Measurements from ENCODE around the gene SLC6A4. TPM values are rescaled to one million over a fixed set of nuclear protein-coding genes. Genes with fewer than 3 reads are reported as not detected.

Gene SLC6A4
- total RNA-seq, 1 experiment from 2014 or later: 0.02 TPM

DNA sequence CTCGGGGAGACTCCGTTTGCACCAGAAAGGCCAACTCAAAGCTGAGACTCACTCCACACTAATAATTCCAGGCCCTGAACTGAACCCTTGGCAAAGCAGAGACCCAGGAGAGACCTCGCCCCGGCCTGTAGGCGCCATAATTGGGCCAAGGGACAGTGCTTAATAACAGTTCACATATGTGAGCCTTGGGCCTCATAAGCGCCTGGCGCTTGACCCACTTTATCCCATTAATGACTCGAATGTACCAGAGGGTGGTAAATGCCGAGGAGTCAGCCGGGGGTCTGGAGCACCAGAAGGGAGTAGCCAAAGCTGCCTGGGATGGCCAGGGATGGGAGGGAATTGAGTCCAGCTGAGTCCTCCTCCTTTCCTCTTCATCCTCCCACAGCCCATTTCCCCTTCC, 24.6 kb downstream of the SLC6A4 start:
- H3K9ac ChIP-seq (ENCODE audit: extremely low read depth, insufficient read length, low read length): no peak overlapping the region
- H3K4ac ChIP-seq (ENCODE audit: low read depth, low read length): no peak overlapping the region
- H3K4me1 Mint-ChIP-seq: peaks cover 0 to 2% of the 10 kb centered on the region in 2 experiments; a peak in 1 of 4 replicates
- no peaks in the 10 kb centered on the region for H3K23me2 ChIP-seq (ENCODE audit: insufficient read length, low read depth, low read length, poor library complexity, severe bottlenecking)
- no peak overlapping the region for H3K4me2 ChIP-seq (ENCODE audit: insufficient read depth, insufficient read length, low read length)
- H2BK15ac ChIP-seq (ENCODE audit: low read depth, low read length): no peak overlapping the region
- no peak overlapping the region for H3K56ac ChIP-seq (ENCODE audit: insufficient read length, low read depth, low read length)
- no peaks in the 10 kb centered on the region for H3K4me1 ChIP-seq (ENCODE audit: insufficient read depth, low read length)
- H3K79me1 ChIP-seq (ENCODE audit: insufficient read depth, low read depth, low read length, poor library complexity, severe bottlenecking): no peaks in the 10 kb centered on the region
- H4K5ac ChIP-seq (ENCODE audit: insufficient read length, low read depth, low read length): no peak overlapping the region
- no peak overlapping the region for H3K27ac ChIP-seq (ENCODE audit: insufficient read length, low read depth, low read length)
- no peak overlapping the region for H2BK5ac ChIP-seq (ENCODE audit: insufficient read length, low read length)
- no peaks in the 10 kb centered on the region for H3K9me3 ChIP-seq (ENCODE audit: control insufficient read depth, low read depth, low read length)
- DNase-seq: peak; percentile 24
- H4K91ac ChIP-seq (ENCODE audit: insufficient read length, low read depth, low read length): no peak overlapping the region
- H3K23ac ChIP-seq (ENCODE audit: insufficient read length, low read depth, low read length): no peak overlapping the region
- H2AK5ac ChIP-seq (ENCODE audit: insufficient read length, low read length): no peak overlapping the region
- H3K27me3 ChIP-seq (ENCODE audit: insufficient read depth, low read length): no peaks in the 10 kb centered on the region
- no peak overlapping the region for H3K18ac ChIP-seq (ENCODE audit: insufficient read length, low read depth, low read length)
- H2BK120ac ChIP-seq (ENCODE audit: low read depth, low read length, poor library complexity, severe bottlenecking): no peak overlapping the region
- no peak overlapping the region for H4K8ac ChIP-seq (replicated peaks; ENCODE audit: insufficient read length, low read depth, low read length)
- H3K36me3 Mint-ChIP-seq (ENCODE audit: insufficient read depth in 1 of 3, low read depth in 3 of 3): no peaks in the 10 kb centered on the region
- TF ChIP-seq, protein P1, sequence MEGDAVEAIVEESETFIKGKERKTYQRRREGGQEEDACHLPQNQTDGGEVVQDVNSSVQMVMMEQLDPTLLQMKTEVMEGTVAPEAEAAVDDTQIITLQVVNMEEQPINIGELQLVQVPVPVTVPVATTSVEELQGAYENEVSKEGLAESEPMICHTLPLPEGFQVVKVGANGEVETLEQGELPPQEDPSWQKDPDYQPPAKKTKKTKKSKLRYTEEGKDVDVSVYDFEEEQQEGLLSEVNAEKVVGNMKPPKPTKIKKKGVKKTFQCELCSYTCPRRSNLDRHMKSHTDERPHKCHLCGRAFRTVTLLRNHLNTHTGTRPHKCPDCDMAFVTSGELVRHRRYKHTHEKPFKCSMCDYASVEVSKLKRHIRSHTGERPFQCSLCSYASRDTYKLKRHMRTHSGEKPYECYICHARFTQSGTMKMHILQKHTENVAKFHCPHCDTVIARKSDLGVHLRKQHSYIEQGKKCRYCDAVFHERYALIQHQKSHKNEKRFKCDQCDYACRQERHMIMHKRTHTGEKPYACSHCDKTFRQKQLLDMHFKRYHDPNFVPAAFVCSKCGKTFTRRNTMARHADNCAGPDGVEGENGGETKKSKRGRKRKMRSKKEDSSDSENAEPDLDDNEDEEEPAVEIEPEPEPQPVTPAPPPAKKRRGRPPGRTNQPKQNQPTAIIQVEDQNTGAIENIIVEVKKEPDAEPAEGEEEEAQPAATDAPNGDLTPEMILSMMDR (conservative IDR thresholded peaks at IDR 0.05): no peak
- WGBS (ENCODE audit: extremely low coverage, insufficient read length, low lambda C conversion rate): no CpG with 5 or more reads among the region's 10 CpGs
- no peak overlapping the region for H2BK12ac ChIP-seq (ENCODE audit: insufficient read length, low read depth, low read length)
- H4K20me1 ChIP-seq (ENCODE audit: control insufficient read depth, insufficient read depth, insufficient read length): no peaks in the 10 kb centered on the region
- H3K79me2 ChIP-seq (ENCODE audit: insufficient read depth, low read length): no peaks in the 10 kb centered on the region
- H3K4me3 Mint-ChIP-seq: no peak overlapping the region
- H3T11ph ChIP-seq (ENCODE audit: low read length): no peak overlapping the region
- H3K9me3 Mint-ChIP-seq: peaks cover 0 to 3% of the 10 kb centered on the region in 2 experiments; a peak in 1 of 5 replicates
- no peaks in the 10 kb centered on the region; the same call in none of the 2 replicates for H3K27me3 Mint-ChIP-seq (ENCODE audit: low read depth)
- no peak overlapping the region for H3K14ac ChIP-seq (ENCODE audit: insufficient read depth, low read length)
- H2BK20ac ChIP-seq (ENCODE audit: low read depth, low read length, poor library complexity, severe bottlenecking): no peak overlapping the region
- H2AFZ ChIP-seq (ENCODE audit: low read length): no peak overlapping the region
- H3K27ac Mint-ChIP-seq: no peak overlapping the region

All from H9 (cell line).